ENCODE measurements around the gene ARIH2. TPM values are rescaled to one million over a fixed set of nuclear protein-coding genes. Genes with fewer than 3 reads are reported as not detected.

The ARIH2 gene
- total RNA-seq, 2 experiments from 2014 or later: 96.1 to 99.1 TPM

DNA sequence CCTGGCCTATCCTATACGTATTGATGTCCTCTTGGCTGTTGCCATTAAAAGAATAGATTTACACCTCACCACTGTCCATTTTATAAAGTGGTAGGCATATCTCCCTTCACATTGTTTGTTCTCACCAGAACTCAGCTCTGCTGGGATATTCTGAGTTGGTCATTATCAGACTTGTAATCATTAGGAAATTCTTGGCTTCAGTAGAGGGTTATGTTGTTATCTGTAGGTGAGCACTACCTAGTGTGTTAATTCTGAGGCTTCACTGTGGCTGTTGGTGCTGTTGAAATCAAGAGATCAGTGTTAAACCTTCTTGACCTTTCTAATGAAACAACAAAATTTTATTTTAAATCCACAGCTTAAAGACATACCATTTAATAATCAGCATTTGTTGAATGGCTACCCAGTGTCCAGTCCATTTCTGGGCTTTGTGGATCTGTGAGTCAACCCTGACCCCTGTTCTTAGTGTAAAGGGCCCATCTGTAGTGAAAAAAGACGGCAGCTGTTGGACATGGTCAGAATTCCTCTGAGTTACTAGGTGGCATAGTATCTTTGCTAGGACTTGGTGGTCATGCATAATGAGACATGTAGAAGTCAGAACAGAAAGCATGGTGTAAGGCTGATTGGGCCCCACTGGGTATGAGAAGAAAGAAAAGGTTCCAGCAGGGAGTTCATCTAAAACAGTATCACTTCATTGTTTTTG is 38.5 kb downstream of the ARIH2 start:
- H3K36me3 Mint-ChIP-seq (ENCODE audit: low read depth): peaks cover 13% of the 10 kb centered on the region
- H3K27me3 Mint-ChIP-seq (ENCODE audit: low read depth): no peaks in the 10 kb centered on the region
- intact Hi-C loops (cut with micrococcal nuclease): no loop called here
- H3K4me1 Mint-ChIP-seq (ENCODE audit: low read depth): peaks cover 3% of the 10 kb centered on the region
- no peak for DNase-seq
- CTCF ChIA-PET: no interaction called here
- no peak overlapping the region for H3K4me3 Mint-ChIP-seq
- no peak overlapping the region for H3K27ac Mint-ChIP-seq
- H3K9me3 Mint-ChIP-seq: no peaks in the 10 kb centered on the region

DNA sequence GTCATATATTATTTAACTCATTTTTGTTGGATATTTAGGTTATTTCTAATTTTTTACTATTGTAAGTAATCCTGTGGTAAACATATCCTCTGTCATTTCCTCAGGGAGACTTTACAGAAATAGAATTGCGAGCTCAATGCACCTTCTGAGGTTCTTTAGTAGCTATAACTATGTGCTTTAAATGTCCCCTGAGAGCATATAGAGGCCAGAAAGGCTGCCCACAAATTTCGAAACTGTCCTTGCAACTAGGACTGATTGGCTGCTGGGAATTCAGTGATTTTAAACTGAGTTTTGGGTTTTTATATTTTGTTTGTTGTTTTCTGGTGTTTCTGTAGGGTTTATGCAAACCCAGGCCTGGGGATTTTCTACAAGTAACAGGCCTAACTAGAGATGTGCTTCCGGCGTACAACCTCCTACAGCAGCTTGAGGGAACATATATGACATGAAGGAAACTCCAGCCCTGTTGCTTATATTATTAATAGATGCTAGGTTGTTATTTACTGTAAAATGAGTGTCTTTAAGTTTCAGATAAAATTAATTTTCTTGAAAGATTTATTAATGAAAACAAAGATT is 42.3 kb downstream of the ARIH2 start:
- no peaks in the 10 kb centered on the region for H3K27me3 Mint-ChIP-seq (ENCODE audit: low read depth)
- no peak for DNase-seq
- peaks cover 11% of the 10 kb centered on the region for H3K36me3 Mint-ChIP-seq (ENCODE audit: low read depth)
- no peaks in the 10 kb centered on the region for H3K9me3 Mint-ChIP-seq
- H3K4me1 Mint-ChIP-seq (ENCODE audit: low read depth): no peaks in the 10 kb centered on the region
- CTCF ChIA-PET: interaction anchor here (0.5 to 0.7 kb wide), 4 partner anchors 49 to 220 kb away, joined by 4 to 6 read pairs (median 4); no protein-coding TSS in a partner anchor
- H3K27ac Mint-ChIP-seq: no peak overlapping the region
- H3K4me3 Mint-ChIP-seq: no peak overlapping the region
- intact Hi-C loops (cut with micrococcal nuclease): no loop called here

DNA sequence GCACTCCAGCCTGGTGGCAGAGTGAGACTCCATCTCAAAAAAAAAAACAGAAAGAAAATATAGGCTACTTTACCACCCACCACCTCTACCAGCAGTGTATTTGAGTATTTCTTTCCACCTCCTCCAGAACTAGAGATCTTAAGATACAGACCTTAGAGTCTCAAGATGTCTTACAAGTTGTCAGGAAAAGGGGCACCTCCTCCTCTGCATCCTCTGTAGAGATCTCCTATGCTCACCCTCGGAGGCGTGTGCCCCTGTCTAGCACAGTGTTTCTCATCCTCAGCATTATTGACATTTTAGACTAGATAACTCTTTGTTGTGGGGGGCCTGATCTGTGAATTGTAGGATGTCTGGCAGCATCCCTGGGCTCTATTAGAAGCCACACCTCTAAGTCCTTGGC is 43.7 kb downstream of the ARIH2 start:
- Mint-ChIP-seq H3K27ac (no peak overlapping the region), H3K4me1 (ENCODE audit: low read depth) (peaks cover 3% of the 10 kb centered on the region), H3K4me3 (no peak overlapping the region), H3K9me3 (no peaks in the 10 kb centered on the region), H3K27me3 (ENCODE audit: low read depth) (no peaks in the 10 kb centered on the region), H3K36me3 (ENCODE audit: low read depth) (peaks cover 12% of the 10 kb centered on the region)
- CTCF ChIA-PET: no interaction called here
- intact Hi-C loops (cut with micrococcal nuclease): no loop called here
- DNase-seq: no peak

DNA sequence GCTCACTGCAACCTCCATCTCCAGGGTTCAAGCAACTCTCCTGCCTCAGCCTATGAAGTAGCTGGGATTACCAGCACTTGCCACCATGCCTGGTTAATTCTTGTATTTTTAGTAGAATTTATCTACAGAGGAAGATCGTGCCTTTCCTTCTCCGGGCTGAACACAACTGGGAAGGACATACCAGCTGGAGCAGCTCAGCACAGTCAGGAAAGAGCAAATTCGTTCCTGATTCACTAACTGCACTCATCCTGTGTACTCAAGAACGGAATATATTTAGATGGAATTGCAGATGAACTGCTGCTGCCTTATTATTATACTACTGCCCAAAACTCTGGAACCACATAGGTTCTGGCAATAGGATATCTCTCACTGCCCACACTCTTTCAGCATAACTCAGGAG is 44.3 kb downstream of the ARIH2 start:
- H3K4me3 Mint-ChIP-seq: no peak overlapping the region
- H3K36me3 Mint-ChIP-seq (ENCODE audit: low read depth): peaks cover 14% of the 10 kb centered on the region
- CTCF ChIA-PET: no interaction called here
- DNase-seq: no peak
- intact Hi-C loops (cut with micrococcal nuclease): no loop called here
- H3K27ac Mint-ChIP-seq: no peak overlapping the region
- H3K27me3 Mint-ChIP-seq (ENCODE audit: low read depth): no peaks in the 10 kb centered on the region
- H3K4me1 Mint-ChIP-seq (ENCODE audit: low read depth): peaks cover 3% of the 10 kb centered on the region
- no peaks in the 10 kb centered on the region for H3K9me3 Mint-ChIP-seq

DNA sequence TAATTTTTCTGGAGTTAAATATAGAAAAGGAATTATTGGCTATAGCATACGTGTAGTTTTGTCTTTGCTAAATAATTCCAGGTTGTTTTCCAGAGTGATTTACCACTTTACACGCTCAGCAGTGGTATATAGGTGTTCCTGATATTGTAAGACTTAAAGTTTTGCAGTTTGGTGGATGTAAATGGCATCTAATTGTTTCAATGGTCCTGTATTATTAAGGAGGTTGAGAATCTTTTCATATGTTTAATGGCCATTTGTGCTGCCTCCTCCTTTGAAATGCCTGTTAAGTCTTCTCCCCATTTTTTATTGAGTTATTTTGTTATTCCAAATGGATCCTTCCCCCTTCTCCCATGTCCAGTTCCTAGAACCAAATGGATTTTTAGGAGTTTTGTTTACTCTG is 44.9 kb downstream of the ARIH2 start:
- Mint-ChIP-seq H3K4me3 (no peak overlapping the region), H3K4me1 (ENCODE audit: low read depth) (peaks cover 3% of the 10 kb centered on the region), H3K9me3 (no peaks in the 10 kb centered on the region), H3K27ac (no peak overlapping the region), H3K27me3 (ENCODE audit: low read depth) (no peaks in the 10 kb centered on the region), H3K36me3 (ENCODE audit: low read depth) (peaks cover 16% of the 10 kb centered on the region)
- intact Hi-C loops (cut with micrococcal nuclease): no loop called here
- no peak for DNase-seq
- CTCF ChIA-PET: interaction anchor here (0.6 kb wide), 1 partner anchor 24 kb away, joined by 4 read pairs; no protein-coding TSS in a partner anchor

DNA sequence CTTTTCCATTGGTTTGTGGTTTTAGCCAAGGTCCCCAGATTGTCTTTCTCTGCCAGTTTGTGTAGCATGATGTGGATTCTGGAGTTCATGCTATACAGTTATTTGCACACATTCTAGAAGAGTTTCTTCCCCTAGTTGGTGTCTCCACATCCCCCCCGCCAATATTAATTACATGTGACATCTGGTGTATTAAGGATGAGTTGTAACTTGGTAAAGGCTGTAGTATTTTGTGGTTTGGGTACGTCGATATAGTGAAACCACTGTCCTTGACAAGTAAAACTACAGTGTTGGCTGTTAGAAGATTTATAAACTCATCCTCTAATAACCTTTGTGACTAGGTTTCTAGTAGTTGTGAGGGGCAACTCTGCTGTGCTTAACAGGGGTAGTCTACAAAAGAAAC is 47.7 kb downstream of the ARIH2 start:
- DNase-seq: no peak
- Mint-ChIP-seq H3K9me3 (no peaks in the 10 kb centered on the region), H3K27ac (no peak overlapping the region), H3K4me1 (ENCODE audit: low read depth) (peaks cover 3% of the 10 kb centered on the region), H3K36me3 (ENCODE audit: low read depth) (peaks cover 28% of the 10 kb centered on the region), H3K4me3 (no peak overlapping the region), H3K27me3 (ENCODE audit: low read depth) (no peaks in the 10 kb centered on the region)
- CTCF ChIA-PET: interaction anchor here (0.9 kb wide), 1 partner anchor 43 kb away, joined by 3 read pairs; no protein-coding TSS in a partner anchor
- intact Hi-C loops (cut with micrococcal nuclease): no loop called here

DNA sequence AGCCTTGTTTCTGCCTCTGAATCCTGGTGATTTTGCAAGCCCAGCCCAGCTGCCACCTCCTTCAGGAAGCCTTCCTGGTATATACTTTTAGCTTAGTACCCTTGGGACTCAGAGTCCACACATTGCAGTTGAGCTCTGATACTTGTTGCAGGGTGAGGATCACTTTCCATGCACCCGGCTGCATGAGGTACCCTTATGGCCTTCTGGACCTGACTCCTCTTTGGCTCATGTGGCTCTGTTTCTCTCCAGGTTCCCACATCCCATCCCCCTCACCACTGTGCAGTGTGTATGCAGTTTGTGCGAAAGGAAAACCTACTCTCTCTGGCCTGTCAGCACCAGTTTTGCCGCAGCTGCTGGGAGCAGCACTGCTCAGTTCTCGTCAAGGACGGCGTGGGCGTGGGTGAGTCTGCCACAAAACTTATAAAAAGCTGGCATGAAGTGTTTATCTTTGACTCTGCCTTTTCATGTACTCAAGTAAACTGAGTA is 48.3 kb downstream of the ARIH2 start:
- Mint-ChIP-seq H3K9me3 (no peaks in the 10 kb centered on the region), H3K4me1 (ENCODE audit: low read depth) (peaks cover 3% of the 10 kb centered on the region), H3K27me3 (ENCODE audit: low read depth) (no peaks in the 10 kb centered on the region), H3K36me3 (ENCODE audit: low read depth) (peaks cover 34% of the 10 kb centered on the region), H3K4me3 (no peak overlapping the region), H3K27ac (peak overlapping the region; percentile 51)
- DNase-seq: peak; percentile 12
- intact Hi-C loops (cut with micrococcal nuclease): no loop called here
- CTCF ChIA-PET: interaction anchor here (0.5 to 0.9 kb wide), 2 partner anchors 21 to 44 kb away, joined by 3 read pairs; no protein-coding TSS in a partner anchor

DNA sequence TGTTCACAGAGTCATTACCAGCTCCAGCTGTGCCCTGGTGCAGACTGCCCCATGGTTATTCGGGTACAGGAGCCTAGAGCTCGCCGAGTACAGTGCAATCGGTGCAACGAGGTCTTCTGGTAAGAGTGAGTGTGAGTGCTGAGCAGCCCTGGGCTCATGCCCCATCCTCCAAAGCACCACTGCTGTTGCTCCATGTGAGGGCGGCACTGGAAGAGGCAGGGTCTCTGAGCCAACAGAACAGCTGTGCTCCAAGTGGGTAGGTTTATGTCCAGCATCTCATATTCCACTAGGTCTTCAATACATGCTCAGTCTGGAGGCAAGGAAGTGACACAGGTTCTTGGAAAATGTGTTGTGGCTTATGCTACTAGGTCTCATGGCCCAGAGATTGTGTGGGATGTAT is 51.9 kb downstream of the ARIH2 start:
- CTCF ChIA-PET: interaction anchor here (0.7 kb wide), 1 partner anchor 51 kb away, joined by 4 read pairs; no protein-coding TSS in a partner anchor
- Mint-ChIP-seq H3K9me3 (no peaks in the 10 kb centered on the region), H3K27ac (no peak overlapping the region), H3K36me3 (ENCODE audit: low read depth) (peaks cover 43% of the 10 kb centered on the region), H3K27me3 (ENCODE audit: low read depth) (no peaks in the 10 kb centered on the region), H3K4me1 (ENCODE audit: low read depth) (peaks cover 3% of the 10 kb centered on the region), H3K4me3 (no peak overlapping the region)
- intact Hi-C loops (cut with micrococcal nuclease): no loop called here
- no peak for DNase-seq

DNA sequence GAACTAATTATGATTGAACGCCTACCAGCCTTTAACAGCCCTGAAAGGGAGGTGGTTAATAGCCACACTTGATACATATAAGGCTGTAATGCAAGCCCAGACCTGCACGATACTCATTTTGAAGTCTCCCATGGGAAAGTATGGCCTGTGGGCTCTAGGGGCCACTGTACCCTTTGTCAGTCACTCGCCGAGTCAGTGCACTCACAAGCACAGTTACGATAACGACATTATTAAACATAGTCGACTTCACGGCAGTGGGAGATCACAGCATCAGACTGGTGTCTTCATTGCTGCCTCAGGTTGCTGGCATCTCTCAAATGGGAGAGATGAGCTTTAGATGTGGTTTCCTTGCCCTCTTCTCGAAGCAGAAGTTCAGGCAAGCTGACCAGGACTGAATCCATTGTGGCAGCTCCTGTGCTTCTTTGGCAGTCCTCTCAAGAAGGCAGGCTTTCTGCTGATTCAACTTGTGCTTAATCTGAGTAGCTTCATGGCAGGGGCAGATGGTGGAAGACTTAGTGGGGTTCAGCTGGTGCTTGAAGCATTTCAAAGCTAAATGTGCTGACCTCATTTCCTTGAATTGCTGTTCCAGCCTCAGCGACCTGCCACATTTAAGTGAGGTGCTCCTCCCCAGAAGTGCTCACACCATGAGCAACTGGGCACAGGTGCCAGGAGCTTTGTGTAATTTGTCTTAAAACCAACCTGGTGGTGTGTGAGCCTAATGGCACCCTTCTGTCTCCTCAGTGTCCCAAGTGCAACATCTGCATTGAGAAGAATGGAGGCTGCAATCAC is 55.6 kb downstream of the ARIH2 start:
- H3K4me3 Mint-ChIP-seq: no peak overlapping the region
- H3K27me3 Mint-ChIP-seq (ENCODE audit: low read depth): no peaks in the 10 kb centered on the region
- no peaks in the 10 kb centered on the region for H3K9me3 Mint-ChIP-seq
- DNase-seq: no peak
- H3K27ac Mint-ChIP-seq: no peak overlapping the region
- CTCF ChIA-PET: interaction anchor here (0.6 kb wide), 2 partner anchors 214 to 746 kb away, joined by 3 to 6 read pairs; no protein-coding TSS in a partner anchor
- peaks cover 45% of the 10 kb centered on the region for H3K36me3 Mint-ChIP-seq (ENCODE audit: low read depth)
- no peaks in the 10 kb centered on the region for H3K4me1 Mint-ChIP-seq (ENCODE audit: low read depth)
- intact Hi-C loops (cut with micrococcal nuclease): no loop called here

DNA sequence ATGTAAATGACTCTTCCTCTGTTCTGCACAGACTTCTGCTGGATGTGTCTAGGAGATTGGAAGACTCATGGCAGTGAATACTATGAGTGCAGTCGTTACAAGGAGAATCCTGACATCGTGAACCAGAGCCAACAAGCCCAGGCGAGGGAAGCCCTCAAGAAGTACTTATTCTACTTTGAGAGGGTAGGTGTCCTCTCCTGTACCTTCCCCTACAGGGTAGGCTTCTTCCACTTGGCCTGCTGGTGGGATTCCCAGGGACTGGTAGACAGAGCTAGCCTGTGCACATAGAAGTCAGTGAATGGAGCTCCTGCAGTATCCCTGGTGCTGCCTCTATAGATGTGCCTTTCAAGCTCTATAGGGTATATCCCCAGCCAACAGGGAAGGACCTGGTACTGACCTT is 60.8 kb downstream of the ARIH2 start:
- Mint-ChIP-seq H3K36me3 (ENCODE audit: low read depth) (peaks cover 35% of the 10 kb centered on the region), H3K27ac (no peak overlapping the region), H3K4me1 (ENCODE audit: low read depth) (no peaks in the 10 kb centered on the region), H3K27me3 (ENCODE audit: low read depth) (no peaks in the 10 kb centered on the region), H3K9me3 (no peaks in the 10 kb centered on the region), H3K4me3 (no peak overlapping the region)
- intact Hi-C loops (cut with micrococcal nuclease): no loop called here
- CTCF ChIA-PET: interaction anchor here (0.5 kb wide), 1 partner anchor 473 kb away, joined by 4 read pairs; no protein-coding TSS in a partner anchor
- DNase-seq: no peak

DNA sequence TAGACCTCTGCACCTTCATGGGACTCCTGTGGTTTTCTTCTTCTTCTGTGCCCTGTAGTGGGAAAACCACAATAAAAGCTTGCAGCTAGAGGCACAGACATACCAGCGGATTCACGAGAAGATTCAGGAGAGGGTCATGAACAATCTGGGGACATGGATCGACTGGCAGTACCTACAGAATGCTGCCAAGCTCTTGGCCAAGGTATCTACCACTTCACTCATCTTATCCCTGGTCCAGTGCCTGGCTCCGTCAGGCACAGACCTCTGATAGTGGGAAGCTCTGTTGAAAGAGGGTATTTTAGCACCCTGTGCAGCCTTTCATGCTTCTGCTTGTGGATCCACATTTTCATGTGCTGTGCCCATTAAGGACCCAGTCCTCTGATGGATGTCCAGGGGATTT is 61.7 kb downstream of the ARIH2 start:
- no peak for DNase-seq
- CTCF ChIA-PET: no interaction called here
- H3K4me1 Mint-ChIP-seq (ENCODE audit: low read depth): no peaks in the 10 kb centered on the region
- intact Hi-C loops (cut with micrococcal nuclease): no loop called here
- no peak overlapping the region for H3K27ac Mint-ChIP-seq
- no peak overlapping the region for H3K4me3 Mint-ChIP-seq
- peaks cover 32% of the 10 kb centered on the region for H3K36me3 Mint-ChIP-seq (ENCODE audit: low read depth)
- H3K27me3 Mint-ChIP-seq (ENCODE audit: low read depth): no peaks in the 10 kb centered on the region
- no peaks in the 10 kb centered on the region for H3K9me3 Mint-ChIP-seq

DNA sequence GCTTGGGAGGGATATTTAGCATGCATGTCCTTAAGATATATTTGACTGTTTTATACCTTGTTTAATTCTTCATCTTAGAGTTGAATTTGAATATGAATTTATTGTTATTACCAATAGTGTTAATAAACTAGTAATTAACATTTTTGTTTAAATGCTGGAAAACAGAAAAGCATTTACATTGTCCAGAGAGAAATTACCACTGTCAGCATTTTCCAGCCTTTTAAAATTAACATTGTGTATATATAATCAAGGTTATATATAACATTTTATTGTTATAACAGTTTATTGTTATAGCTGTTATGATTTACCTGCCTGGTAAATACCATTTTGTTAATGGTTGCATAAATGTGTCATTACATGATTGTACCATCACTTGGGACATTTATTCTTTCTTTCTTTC is 63.4 kb downstream of the ARIH2 start:
- intact Hi-C loops (cut with micrococcal nuclease): no loop called here
- CTCF ChIA-PET: interaction anchor here (0.6 kb wide), 1 partner anchor 171 kb away, joined by 4 read pairs; no protein-coding TSS in a partner anchor

More for the DNA sequence above, 63.4 kb downstream of the ARIH2 start:
- H3K9me3 Mint-ChIP-seq: no peaks in the 10 kb centered on the region
- peaks cover 23% of the 10 kb centered on the region for H3K36me3 Mint-ChIP-seq (ENCODE audit: low read depth)
- no peak overlapping the region for H3K27ac Mint-ChIP-seq
- no peak overlapping the region for H3K4me3 Mint-ChIP-seq
- H3K27me3 Mint-ChIP-seq (ENCODE audit: low read depth): no peaks in the 10 kb centered on the region
- H3K4me1 Mint-ChIP-seq (ENCODE audit: low read depth): peaks cover 2% of the 10 kb centered on the region
- DNase-seq: no peak
